Stimulated activated naive B cell treated with anti-CD40 and anti-IgM and Interleukin-4, amounts not matched to agents 10 μg/mL and 1 μg/mL and 100 μg/mL, for 72 hours (primary cell): ENCODE data around the gene NDUFS6.
A peak's percentile ranks its signal among the peaks of the same experiment; 100 is the strongest.

ENCODE experiments used
- ATAC-seq, 2 donors: fragments of 150-1000 bp; cut with Tn5 transposase; replicated peaks; 2 replicates each; pipeline ENCODE4 v1.10.0; 2021; ENCODE audit warnings: moderate library complexity in 1 of 2
- DNase-seq: peaks from one replicate; pipeline ENCODE4 v3.0.0; 2021
- H3K27ac Mint-ChIP-seq: one replicate; pipeline ENCODE4 v1.8.0; 2022; ENCODE audit warnings: mild to moderate bottlenecking, mixed read lengths
- H3K27me3 Mint-ChIP-seq, 2 donors: one replicate each; pipeline ENCODE4 v1.8.0; 2022; ENCODE audit warnings: mixed read lengths in 2 of 2
- H3K36me3 Mint-ChIP-seq, 2 donors: one replicate each; pipeline ENCODE4 v1.8.0; 2022; ENCODE audit warnings: mixed read lengths in 2 of 2, mild to moderate bottlenecking in 1 of 2
- H3K4me1 Mint-ChIP-seq, 2 donors: one replicate each; pipeline ENCODE4 v1.8.0; 2022; ENCODE audit warnings: mixed read lengths in 2 of 2, mild to moderate bottlenecking in 1 of 2
- H3K4me3 Mint-ChIP-seq, 2 donors: one replicate each; pipeline ENCODE4 v1.8.0; 2022; ENCODE audit warnings: mild to moderate bottlenecking in 2 of 2, mixed read lengths in 2 of 2, moderate library complexity in 1 of 2
- H3K9me3 Mint-ChIP-seq, 2 donors: one replicate each; pipeline ENCODE4 v1.8.0; 2022; ENCODE audit warnings: mixed read lengths in 2 of 2, mild to moderate bottlenecking in 1 of 2

The NDUFS6 gene

GRCh38 chr5:1771149-1772065, 29.8 kb upstream of the NDUFS6 start:
- H3K27ac Mint-ChIP-seq: no peak overlapping the region
- peaks cover 0 to 2% of the 10 kb centered on the region in 2 donors for H3K9me3 Mint-ChIP-seq
- ATAC-seq (no peak), DNase-seq (no peak)
- no peaks in the 10 kb centered on the region for H3K4me1 Mint-ChIP-seq
- H3K27me3 Mint-ChIP-seq: peaks cover 26 to 37% of the 10 kb centered on the region in 2 donors
- H3K36me3 Mint-ChIP-seq: no peaks in the 10 kb centered on the region
- no peak overlapping the region for H3K4me3 Mint-ChIP-seq

GRCh38 chr5:1772634-1773033, 28.6 kb upstream of the NDUFS6 start:
- Mint-ChIP-seq H3K27me3 (peaks cover 31 to 43% of the 10 kb centered on the region in 2 donors), H3K27ac (no peak overlapping the region), H3K9me3 (peaks cover 0 to 2% of the 10 kb centered on the region in 2 donors), H3K4me3 (no peak overlapping the region), H3K4me1 (no peaks in the 10 kb centered on the region), H3K36me3 (no peaks in the 10 kb centered on the region)
- no peak for ATAC-seq
- no peak for DNase-seq

GRCh38 chr5:1776831-1777230, 24.4 kb upstream of the NDUFS6 start:
- Mint-ChIP-seq H3K36me3 (no peaks in the 10 kb centered on the region), H3K4me1 (no peaks in the 10 kb centered on the region), H3K9me3 (peaks cover 0 to 2% of the 10 kb centered on the region in 2 donors), H3K27ac (no peak overlapping the region), H3K27me3 (peaks cover 23 to 42% of the 10 kb centered on the region in 2 donors), H3K4me3 (no peak overlapping the region)
- no peak for ATAC-seq
- no peak for DNase-seq

GRCh38 chr5:1777281-1778137, 23.7 kb upstream of the NDUFS6 start:
- DNase-seq (no peak), ATAC-seq (no peak)
- Mint-ChIP-seq H3K9me3 (peaks cover 0 to 2% of the 10 kb centered on the region in 2 donors), H3K27ac (no peak overlapping the region), H3K36me3 (no peaks in the 10 kb centered on the region), H3K4me1 (peaks cover 3 to 4% of the 10 kb centered on the region in 2 donors), H3K4me3 (no peak overlapping the region), H3K27me3 (peaks cover 22 to 35% of the 10 kb centered on the region in 2 donors)

- DNase-seq: no peak
- peaks cover 0 to 2% of the 10 kb centered on the region in 2 donors for H3K9me3 Mint-ChIP-seq
- no peak for ATAC-seq
- no peak overlapping the region for H3K4me3 Mint-ChIP-seq
- no peaks in the 10 kb centered on the region for H3K36me3 Mint-ChIP-seq
- peaks cover 23 to 29% of the 10 kb centered on the region in 2 donors for H3K27me3 Mint-ChIP-seq
- H3K4me1 Mint-ChIP-seq: peaks cover 10 to 11% of the 10 kb centered on the region in 2 donors
- H3K27ac Mint-ChIP-seq: no peak overlapping the region
Measured at GRCh38 chr5:1778138-1779020, 22.8 kb upstream of the NDUFS6 start.

GRCh38 chr5:1779021-1779680, 22.1 kb upstream of the NDUFS6 start:
- no peaks in the 10 kb centered on the region for H3K36me3 Mint-ChIP-seq
- H3K4me3 Mint-ChIP-seq: no peak overlapping the region
- DNase-seq (no peak), ATAC-seq (no peak)
- no peak overlapping the region for H3K27ac Mint-ChIP-seq
- peaks cover 24 to 29% of the 10 kb centered on the region in 2 donors for H3K27me3 Mint-ChIP-seq
- peaks cover 0 to 2% of the 10 kb centered on the region in 2 donors for H3K9me3 Mint-ChIP-seq
- peaks cover 12 to 16% of the 10 kb centered on the region in 2 donors for H3K4me1 Mint-ChIP-seq

- H3K36me3 Mint-ChIP-seq: no peaks in the 10 kb centered on the region
- H3K27ac Mint-ChIP-seq: no peak overlapping the region
- H3K9me3 Mint-ChIP-seq: peaks cover 0 to 2% of the 10 kb centered on the region in 2 donors
Measured at GRCh38 chr5:1779782-1780613, 21.2 kb upstream of the NDUFS6 start.

GRCh38 chr5:1780614-1780930, 20.6 kb upstream of the NDUFS6 start:
- Mint-ChIP-seq H3K36me3 (no peaks in the 10 kb centered on the region), H3K4me1 (peaks cover 18 to 21% of the 10 kb centered on the region in 2 donors), H3K9me3 (peaks cover 0 to 2% of the 10 kb centered on the region in 2 donors), H3K27me3 (peaks cover 32 to 39% of the 10 kb centered on the region in 2 donors), H3K4me3 (no peak overlapping the region), H3K27ac (no peak overlapping the region)
- DNase-seq (no peak), ATAC-seq (no peak)

More at GRCh38 chr5:1779782-1780613, 21.2 kb upstream of the NDUFS6 start:
- DNase-seq: no peak
- ATAC-seq: no peak
- Mint-ChIP-seq H3K27me3 (peaks cover 31 to 37% of the 10 kb centered on the region in 2 donors), H3K4me3 (no peak overlapping the region), H3K4me1 (peaks cover 18 to 21% of the 10 kb centered on the region in 2 donors)

- DNase-seq: no peak
- Mint-ChIP-seq H3K27ac (no peak overlapping the region), H3K27me3 (peaks cover 38 to 44% of the 10 kb centered on the region in 2 donors)
Measured at GRCh38 chr5:1781107-1781506, 20.1 kb upstream of the NDUFS6 start.

GRCh38 chr5:1781726-1782384, 19.4 kb upstream of the NDUFS6 start:
- no peak overlapping the region for H3K4me3 Mint-ChIP-seq

More at GRCh38 chr5:1781107-1781506, 20.1 kb upstream of the NDUFS6 start:
- H3K4me3 Mint-ChIP-seq: no peak overlapping the region
- no peak for ATAC-seq
- H3K9me3 Mint-ChIP-seq: peaks cover 0 to under 1% of the 10 kb centered on the region in 2 donors
- H3K4me1 Mint-ChIP-seq: peaks cover 18 to 21% of the 10 kb centered on the region in 2 donors
- H3K36me3 Mint-ChIP-seq: no peaks in the 10 kb centered on the region

GRCh38 chr5:1782385-1783215, 18.6 kb upstream of the NDUFS6 start:
- no peak for DNase-seq
- Mint-ChIP-seq H3K36me3 (no peaks in the 10 kb centered on the region), H3K4me3 (peak overlapping the region in 1 of 2 donors; percentile 32), H3K27ac (peak overlapping the region; percentile 70), H3K9me3 (no peaks in the 10 kb centered on the region), H3K4me1 (peaks cover 18 to 21% of the 10 kb centered on the region in 2 donors), H3K27me3 (peaks cover 34 to 39% of the 10 kb centered on the region in 2 donors)
- ATAC-seq: peak; percentile 4 to 28

More at GRCh38 chr5:1781726-1782384, 19.4 kb upstream of the NDUFS6 start:
- no peak for ATAC-seq
- Mint-ChIP-seq H3K27me3 (peaks cover 39 to 44% of the 10 kb centered on the region in 2 donors), H3K9me3 (no peaks in the 10 kb centered on the region), H3K36me3 (no peaks in the 10 kb centered on the region), H3K27ac (no peak overlapping the region), H3K4me1 (peaks cover 18 to 21% of the 10 kb centered on the region in 2 donors)
- DNase-seq: no peak
